ENCODE results near the gene FGD3.

DNA sequence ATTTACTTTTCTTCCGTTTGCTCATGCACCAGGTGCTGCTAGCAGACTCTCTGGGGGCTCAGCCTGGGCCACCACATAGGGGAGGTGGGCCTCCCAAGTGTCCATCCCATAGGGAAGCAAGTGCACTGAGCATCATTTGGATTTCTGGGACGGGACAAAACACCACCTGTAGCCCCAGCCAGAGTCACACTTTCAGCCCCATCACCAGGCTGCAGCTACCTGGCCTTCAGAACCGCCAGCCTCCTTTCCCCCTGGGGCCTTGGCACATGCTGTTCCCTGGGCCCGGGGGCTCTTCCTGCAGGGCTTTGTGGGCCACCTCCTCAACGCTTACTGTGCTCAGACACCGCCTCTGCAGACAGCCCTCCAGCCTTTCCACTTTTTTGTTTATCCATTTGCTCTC lies 91.6 kb downstream of the FGD3 start:
- TF ChIP-seq POLR2AphosphoS5 (IDR thresholded peaks at IDR 0.05; ENCODE audit: borderline replicate concordance, low read depth, low read length) (no peak), EZH2 (IDR thresholded peaks at IDR 0.05) (no peak)
